ENCODE data around the gene PACS2. TPM values are rescaled to one million over a fixed set of nuclear protein-coding genes. Genes with fewer than 3 reads are reported as not detected.

Gene PACS2
- total RNA-seq, 2 experiments from 2014 or later = 57.7 to 61.5 TPM

DNA sequence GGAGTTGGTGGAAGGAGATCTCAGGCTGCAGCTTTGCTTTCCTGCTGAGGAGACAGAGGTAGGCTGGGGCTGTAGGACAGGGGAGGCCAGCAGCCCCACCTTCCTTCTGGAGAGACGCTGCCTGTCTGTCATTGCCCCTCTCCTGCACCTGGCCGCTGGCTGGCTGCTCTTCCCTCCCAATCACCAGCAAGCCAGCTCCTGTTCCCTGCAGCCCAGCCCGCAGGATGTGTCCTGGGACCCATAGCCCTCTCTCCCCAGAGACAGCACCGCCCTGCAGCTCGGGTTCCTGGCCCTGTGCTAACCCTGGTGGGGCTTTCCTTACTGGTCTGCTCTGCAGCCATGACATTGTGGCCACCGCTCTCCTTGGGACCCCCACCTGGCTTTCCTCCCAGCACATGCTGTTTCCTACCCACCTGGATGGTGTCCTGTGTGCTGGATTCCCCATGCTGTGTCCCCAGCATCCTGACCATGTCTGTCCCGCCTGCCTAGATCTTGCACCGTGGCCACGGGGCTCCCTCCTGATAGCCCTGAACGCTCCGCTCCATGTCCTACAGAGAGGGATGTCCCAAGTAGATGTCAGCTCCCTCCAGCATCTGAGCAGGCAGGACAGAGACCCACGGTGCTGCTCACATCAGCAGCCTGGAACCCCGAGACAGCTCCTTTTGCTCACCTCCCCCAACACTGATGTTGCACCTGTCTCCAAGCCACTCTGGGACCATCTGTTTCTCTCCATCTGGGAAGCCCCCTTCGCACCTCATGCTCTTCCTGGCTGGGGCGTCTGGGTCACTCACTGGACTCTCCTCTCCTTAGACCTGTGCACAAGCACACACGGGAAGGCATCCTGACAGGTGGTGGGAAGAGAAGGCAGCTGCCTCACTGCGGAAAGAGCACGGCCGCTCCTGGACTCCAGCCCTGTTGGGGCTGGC lies 104.0 kb downstream of the PACS2 start:
- Mint-ChIP-seq H3K9me3 (no peaks in the 10 kb centered on the region), H3K4me1 (ENCODE audit: low read depth) (peaks cover 38% of the 10 kb centered on the region), H3K27me3 (peaks cover under 1% of the 10 kb centered on the region), H3K4me3 (peak overlapping the region; percentile 79), H3K36me3 (ENCODE audit: low read depth) (peaks cover 5% of the 10 kb centered on the region), H3K27ac (peak overlapping the region; percentile 47)
- ATAC-seq (ENCODE audit: poor library complexity) (no peak), DNase-seq (no peak)
- TF ChIP-seq, protein P1, sequence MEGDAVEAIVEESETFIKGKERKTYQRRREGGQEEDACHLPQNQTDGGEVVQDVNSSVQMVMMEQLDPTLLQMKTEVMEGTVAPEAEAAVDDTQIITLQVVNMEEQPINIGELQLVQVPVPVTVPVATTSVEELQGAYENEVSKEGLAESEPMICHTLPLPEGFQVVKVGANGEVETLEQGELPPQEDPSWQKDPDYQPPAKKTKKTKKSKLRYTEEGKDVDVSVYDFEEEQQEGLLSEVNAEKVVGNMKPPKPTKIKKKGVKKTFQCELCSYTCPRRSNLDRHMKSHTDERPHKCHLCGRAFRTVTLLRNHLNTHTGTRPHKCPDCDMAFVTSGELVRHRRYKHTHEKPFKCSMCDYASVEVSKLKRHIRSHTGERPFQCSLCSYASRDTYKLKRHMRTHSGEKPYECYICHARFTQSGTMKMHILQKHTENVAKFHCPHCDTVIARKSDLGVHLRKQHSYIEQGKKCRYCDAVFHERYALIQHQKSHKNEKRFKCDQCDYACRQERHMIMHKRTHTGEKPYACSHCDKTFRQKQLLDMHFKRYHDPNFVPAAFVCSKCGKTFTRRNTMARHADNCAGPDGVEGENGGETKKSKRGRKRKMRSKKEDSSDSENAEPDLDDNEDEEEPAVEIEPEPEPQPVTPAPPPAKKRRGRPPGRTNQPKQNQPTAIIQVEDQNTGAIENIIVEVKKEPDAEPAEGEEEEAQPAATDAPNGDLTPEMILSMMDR (IDR thresholded peaks at IDR 0.05) = no peak
- POLR2A ChIA-PET = interaction anchor here (1.3 kb wide), 1 partner anchor 63 kb away, joined by 3 read pairs; no protein-coding TSS in a partner anchor
- CTCF ChIA-PET = interaction anchor here (1.4 kb wide), 1 partner anchor 48 kb away, joined by 4 read pairs; no protein-coding TSS in a partner anchor
- H3K9me3 ChIP-seq (ENCODE audit: control insufficient read depth in 1 of 2, insufficient read depth in 1 of 2, low read length in 2 of 2) = no peaks in the 10 kb centered on the region
- H3K36me3 ChIP-seq (ENCODE audit: insufficient read depth, low read length) = no peaks in the 10 kb centered on the region
- H3K4me1 ChIP-seq (ENCODE audit: insufficient read depth, low read length) = peaks cover 44% of the 10 kb centered on the region
- no peak overlapping the region for H3K4me3 ChIP-seq (ENCODE audit: low read length)
- peaks cover 1 to 7% of the 10 kb centered on the region in 2 experiments for H3K27me3 ChIP-seq (ENCODE audit: control insufficient read depth in 1 of 2, insufficient read depth in 2 of 2, low read length in 2 of 2)
- intact Hi-C loops (cut with DNase I, micrococcal nuclease) = no loop called here
- H3K27ac ChIP-seq (ENCODE audit: low read depth in 1 of 2, low read length in 2 of 2) = no peak overlapping the region

GRCh38 chr14:105419195-105420091 lies 104.9 kb downstream of the PACS2 start, which contains the start of gene MTA1:
Gene MTA1, plus strand, starts transcription at chr14:105419827. Its CDS starts 209 bp downstream, at chr14:105420036.
- ChIA-PET POLR2A (no interaction called here), CTCF (interaction anchor here (1.4 kb wide), 1 partner anchor 49 kb away, joined by 4 read pairs; no protein-coding TSS in a partner anchor)
- intact Hi-C loops (cut with DNase I, micrococcal nuclease) = loop anchor here in 1 of 2 experiments (10.0 kb wide), 1 partner anchor 45 kb away; no protein-coding TSS in a partner anchor
- Mint-ChIP-seq H3K4me1 (ENCODE audit: low read depth) (peaks cover 41% of the 10 kb centered on the region), H3K27ac (peak within 1 kb of the TSS; percentile 75), H3K36me3 (ENCODE audit: low read depth) (peaks cover 5% of the 10 kb centered on the region), H3K4me3 (peak within 1 kb of the TSS; percentile 93), H3K9me3 (no peaks in the 10 kb centered on the region), H3K27me3 (no peaks in the 10 kb centered on the region)
- H3K9me3 ChIP-seq (ENCODE audit: control insufficient read depth in 1 of 2, insufficient read depth in 1 of 2, low read length in 2 of 2) = no peaks in the 10 kb centered on the region
- TF ChIP-seq, protein P1 (IDR thresholded peaks at IDR 0.05) = no peak
- no peaks in the 10 kb centered on the region for H3K36me3 ChIP-seq (ENCODE audit: insufficient read depth, low read length)
- peaks cover 41% of the 10 kb centered on the region for H3K4me1 ChIP-seq (ENCODE audit: insufficient read depth, low read length)
- DNase-seq (peak in 9 of 14 experiments; percentile 36 to 80 (median 53)), ATAC-seq (ENCODE audit: poor library complexity) (peak; percentile 52)
- H3K27ac ChIP-seq (ENCODE audit: low read depth in 1 of 2, low read length in 2 of 2) = peak within 1 kb of the TSS; percentile 22 to 29
- H3K4me3 ChIP-seq (ENCODE audit: low read length) = peak within 1 kb of the TSS; percentile 66
- H3K27me3 ChIP-seq (ENCODE audit: control insufficient read depth in 1 of 2, insufficient read depth in 2 of 2, low read length in 2 of 2) = no peaks in the 10 kb centered on the region

Measured in CD4-positive, alpha-beta T cell (primary cell).